ENCODE results near the gene ARHGAP26. TPM values are rescaled to one million over a fixed set of nuclear protein-coding genes. Genes with fewer than 3 reads are reported as not detected.

The ARHGAP26 gene
- total RNA-seq, 1 experiment from 2014 or later = 54.3 TPM

DNA sequence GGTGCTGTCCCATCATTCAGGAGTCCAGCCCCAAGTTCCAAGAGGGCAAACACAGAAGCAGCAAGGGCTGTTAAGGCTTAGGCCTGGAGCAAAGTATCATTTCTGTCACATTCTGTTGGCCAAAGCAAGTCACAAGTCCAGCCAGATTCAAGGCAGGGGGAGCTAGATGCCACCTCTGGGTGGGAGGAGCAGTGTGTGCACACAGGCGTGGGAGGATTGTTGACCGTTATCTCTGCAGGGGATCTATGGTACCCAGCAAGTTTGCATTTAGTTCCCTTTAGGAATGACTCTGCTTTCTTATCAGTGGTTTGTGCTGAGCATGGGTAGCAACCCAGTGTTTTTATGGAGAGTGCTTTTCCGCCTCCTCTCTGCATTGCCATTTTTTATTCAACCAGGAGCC, 354.4 kb downstream of the ARHGAP26 start:
- Mint-ChIP-seq H3K4me3 (ENCODE audit: unreplicated experiment) (no peak overlapping the region), H3K36me3 (ENCODE audit: insufficient read depth, unreplicated experiment) (no peaks in the 10 kb centered on the region), H3K27me3 (ENCODE audit: insufficient read depth, unreplicated experiment) (no peaks in the 10 kb centered on the region), H3K27ac (ENCODE audit: low read depth, unreplicated experiment) (no peak overlapping the region), H3K9me3 (ENCODE audit: unreplicated experiment) (no peaks in the 10 kb centered on the region), H3K4me1 (ENCODE audit: insufficient read depth, unreplicated experiment) (no peaks in the 10 kb centered on the region)
- no TSS peak for BruUV-seq (replicated peaks)
- ChIA-PET CTCF (interaction anchor here (0.7 to 1.0 kb wide), 3 partner anchors 8 to 15 kb away, joined by 3 to 5 read pairs (median 3); no protein-coding TSS in a partner anchor), POLR2A (interaction anchor here (1.7 kb wide), 1 partner anchor 13 kb away, joined by 4 read pairs; no protein-coding TSS in a partner anchor)
- no peak for DNase-seq (ENCODE audit: unreplicated experiment)
- TF ChIP-seq, protein P1, sequence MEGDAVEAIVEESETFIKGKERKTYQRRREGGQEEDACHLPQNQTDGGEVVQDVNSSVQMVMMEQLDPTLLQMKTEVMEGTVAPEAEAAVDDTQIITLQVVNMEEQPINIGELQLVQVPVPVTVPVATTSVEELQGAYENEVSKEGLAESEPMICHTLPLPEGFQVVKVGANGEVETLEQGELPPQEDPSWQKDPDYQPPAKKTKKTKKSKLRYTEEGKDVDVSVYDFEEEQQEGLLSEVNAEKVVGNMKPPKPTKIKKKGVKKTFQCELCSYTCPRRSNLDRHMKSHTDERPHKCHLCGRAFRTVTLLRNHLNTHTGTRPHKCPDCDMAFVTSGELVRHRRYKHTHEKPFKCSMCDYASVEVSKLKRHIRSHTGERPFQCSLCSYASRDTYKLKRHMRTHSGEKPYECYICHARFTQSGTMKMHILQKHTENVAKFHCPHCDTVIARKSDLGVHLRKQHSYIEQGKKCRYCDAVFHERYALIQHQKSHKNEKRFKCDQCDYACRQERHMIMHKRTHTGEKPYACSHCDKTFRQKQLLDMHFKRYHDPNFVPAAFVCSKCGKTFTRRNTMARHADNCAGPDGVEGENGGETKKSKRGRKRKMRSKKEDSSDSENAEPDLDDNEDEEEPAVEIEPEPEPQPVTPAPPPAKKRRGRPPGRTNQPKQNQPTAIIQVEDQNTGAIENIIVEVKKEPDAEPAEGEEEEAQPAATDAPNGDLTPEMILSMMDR (IDR thresholded peaks at IDR 0.05; ENCODE audit: unreplicated experiment) = no peak
- intact Hi-C loops (cut with micrococcal nuclease) = no loop called here

DNA sequence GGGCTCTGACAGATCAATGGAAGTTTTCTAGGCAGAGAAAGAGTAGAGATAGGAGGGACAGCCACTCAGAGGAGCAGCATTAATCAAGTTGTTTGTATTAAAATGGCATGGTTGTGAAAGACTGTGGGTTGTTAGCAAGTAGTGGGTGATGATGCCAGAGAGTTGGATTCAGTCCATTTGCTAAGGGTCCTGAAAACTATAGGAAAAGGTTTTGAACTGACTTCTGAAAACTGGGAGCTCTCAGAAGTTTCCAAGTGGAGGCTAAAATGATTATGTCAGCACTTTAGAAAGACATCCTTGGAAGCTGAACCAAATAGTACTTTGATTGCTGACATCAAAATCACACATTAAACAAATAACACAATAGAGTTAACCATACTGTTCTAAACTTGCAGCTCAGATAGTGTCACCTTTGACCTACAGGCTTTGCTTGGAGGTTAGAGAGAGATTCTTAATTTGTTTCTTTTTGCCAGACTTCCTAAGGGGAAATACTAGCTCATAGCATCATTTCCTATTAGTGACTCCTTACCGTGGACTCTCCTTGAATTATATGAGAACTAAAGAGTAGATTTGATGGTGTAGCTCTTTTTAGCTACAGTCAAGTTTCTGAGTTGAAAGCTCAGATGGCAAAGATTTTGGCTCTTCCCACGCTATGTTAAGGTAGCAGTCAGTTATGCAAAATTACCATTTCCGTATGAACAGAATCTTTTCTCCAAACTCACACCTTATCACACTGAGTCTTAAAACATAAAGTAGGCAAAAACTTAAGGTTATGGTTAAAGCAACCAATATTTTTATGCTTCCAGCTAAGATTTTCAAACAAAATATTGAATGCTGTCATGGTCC, 356.2 kb downstream of the ARHGAP26 start:
- CTCF ChIA-PET = interaction anchor here (0.6 to 2.2 kb wide), 7 partner anchors 9 to 205 kb away, joined by 3 to 10 read pairs (median 3); no protein-coding TSS in a partner anchor
- TF ChIP-seq, protein P1 (IDR thresholded peaks at IDR 0.05; ENCODE audit: unreplicated experiment) = no peak
- no peak overlapping the region for H3K4me3 Mint-ChIP-seq (ENCODE audit: unreplicated experiment)
- POLR2A ChIA-PET = interaction anchor here (0.6 to 1.4 kb wide), 4 partner anchors 27 to 122 kb away, joined by 3 to 6 read pairs (median 3); no protein-coding TSS in a partner anchor
- no peaks in the 10 kb centered on the region for H3K27me3 Mint-ChIP-seq (ENCODE audit: insufficient read depth, unreplicated experiment)
- no peak for DNase-seq (ENCODE audit: unreplicated experiment)
- H3K27ac Mint-ChIP-seq (ENCODE audit: low read depth, unreplicated experiment) = no peak overlapping the region
- H3K36me3 Mint-ChIP-seq (ENCODE audit: insufficient read depth, unreplicated experiment) = no peaks in the 10 kb centered on the region
- no peaks in the 10 kb centered on the region for H3K9me3 Mint-ChIP-seq (ENCODE audit: unreplicated experiment)
- H3K4me1 Mint-ChIP-seq (ENCODE audit: insufficient read depth, unreplicated experiment) = no peaks in the 10 kb centered on the region
- BruUV-seq (replicated peaks) = no TSS peak
- intact Hi-C loops (cut with micrococcal nuclease) = no loop called here

DNA sequence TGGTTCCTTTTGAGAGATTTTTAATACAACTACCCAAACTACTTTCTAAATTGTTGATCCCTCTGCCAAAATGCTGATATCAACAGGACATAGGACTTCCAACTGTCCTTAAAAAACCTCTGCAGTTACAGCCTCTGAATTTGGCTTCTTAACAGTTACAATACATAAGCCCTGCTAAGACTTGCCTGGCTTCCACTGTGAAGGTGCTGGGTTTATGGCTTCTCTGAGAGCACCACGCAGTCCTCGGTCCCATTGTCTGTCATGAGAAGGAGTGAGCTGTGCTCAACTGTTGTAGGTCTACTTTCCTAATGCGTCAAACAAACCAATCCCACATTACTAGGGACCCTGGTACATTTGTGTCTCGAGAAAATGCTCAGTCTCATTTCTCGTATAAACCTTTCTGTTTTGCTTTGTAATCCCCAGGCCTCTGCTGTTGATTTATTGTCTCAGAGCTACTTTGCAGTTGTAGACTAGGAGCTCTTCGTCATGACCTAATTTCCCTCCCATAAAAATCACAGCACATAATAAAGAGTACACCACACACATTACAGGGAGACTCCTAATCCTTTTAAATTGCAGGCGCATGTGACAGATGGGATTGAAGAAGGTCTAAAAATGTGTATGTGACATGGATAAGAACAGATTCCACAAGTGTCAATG, 358.4 kb downstream of the ARHGAP26 start:
- no peak overlapping the region for H3K27ac Mint-ChIP-seq (ENCODE audit: low read depth, unreplicated experiment)
- TF ChIP-seq, protein P1 (IDR thresholded peaks at IDR 0.05; ENCODE audit: unreplicated experiment) = no peak
- POLR2A ChIA-PET = interaction anchor here (0.8 to 1.4 kb wide), 5 partner anchors 9 to 118 kb away, joined by 3 to 6 read pairs (median 6); no protein-coding TSS in a partner anchor
- BruUV-seq (replicated peaks) = no TSS peak
- no peaks in the 10 kb centered on the region for H3K9me3 Mint-ChIP-seq (ENCODE audit: unreplicated experiment)
- DNase-seq (ENCODE audit: unreplicated experiment) = no peak
- H3K27me3 Mint-ChIP-seq (ENCODE audit: insufficient read depth, unreplicated experiment) = no peaks in the 10 kb centered on the region
- no peaks in the 10 kb centered on the region for H3K36me3 Mint-ChIP-seq (ENCODE audit: insufficient read depth, unreplicated experiment)
- H3K4me3 Mint-ChIP-seq (ENCODE audit: unreplicated experiment) = no peak overlapping the region
- H3K4me1 Mint-ChIP-seq (ENCODE audit: insufficient read depth, unreplicated experiment) = peaks cover 7% of the 10 kb centered on the region
- intact Hi-C loops (cut with micrococcal nuclease) = no loop called here
- CTCF ChIA-PET = interaction anchor here (0.6 to 2.4 kb wide), 8 partner anchors 10 to 1012 kb away, joined by 3 to 10 read pairs (median 4); no protein-coding TSS in a partner anchor

DNA sequence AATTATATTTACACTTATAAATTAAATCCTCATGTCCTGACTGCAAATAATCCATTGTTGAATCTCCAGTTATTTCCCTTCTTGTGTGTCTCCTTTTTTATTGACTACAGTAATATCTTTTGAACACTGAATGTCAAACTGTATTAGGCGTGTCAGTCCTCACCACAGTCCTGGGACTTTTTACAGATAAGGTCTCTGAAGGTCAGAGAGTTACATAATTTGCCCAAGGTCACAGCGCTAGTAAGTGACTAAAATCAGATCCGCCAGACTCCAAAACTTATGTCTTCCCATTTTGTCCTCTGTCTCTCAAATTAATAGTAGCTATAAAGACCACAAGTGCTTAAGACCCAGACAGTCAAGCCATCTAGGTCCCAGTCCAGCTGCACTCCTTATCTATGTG, 359.0 kb downstream of the ARHGAP26 start:
- POLR2A ChIA-PET = interaction anchor here (0.9 to 1.4 kb wide), 3 partner anchors 9 to 14 kb away, joined by 3 to 6 read pairs (median 5); no protein-coding TSS in a partner anchor
- Mint-ChIP-seq H3K27ac (ENCODE audit: low read depth, unreplicated experiment) (no peak overlapping the region), H3K4me1 (ENCODE audit: insufficient read depth, unreplicated experiment) (peaks cover 14% of the 10 kb centered on the region), H3K36me3 (ENCODE audit: insufficient read depth, unreplicated experiment) (no peaks in the 10 kb centered on the region), H3K9me3 (ENCODE audit: unreplicated experiment) (no peaks in the 10 kb centered on the region), H3K27me3 (ENCODE audit: insufficient read depth, unreplicated experiment) (no peaks in the 10 kb centered on the region), H3K4me3 (ENCODE audit: unreplicated experiment) (no peak overlapping the region)
- BruUV-seq (replicated peaks) = no TSS peak
- TF ChIP-seq, protein P1 (IDR thresholded peaks at IDR 0.05; ENCODE audit: unreplicated experiment) = no peak
- intact Hi-C loops (cut with micrococcal nuclease) = no loop called here
- no peak for DNase-seq (ENCODE audit: unreplicated experiment)
- CTCF ChIA-PET = interaction anchor here (0.6 to 2.4 kb wide), 8 partner anchors 10 to 1011 kb away, joined by 3 to 10 read pairs (median 4); no protein-coding TSS in a partner anchor

Measured in MCF 10A (cell line).